NCI-H2196 treated with DMSO at 0.1 percent for 48 hours (cell line): ENCODE measurements around the gene ATP11C.
"Not testable (repeated sequence)": the region's sequence is repeated elsewhere in the genome, so short reads cannot be mapped to it uniquely, and the experiment has no call there.

Source experiments
- DNase-seq: peaks from one replicate; lab custom pipeline; 2025; ENCODE audit not compliant: unreplicated experiment; lab: John Stamatoyannopoulos, UW

Gene ATP11C

GRCh38 chrX:139736151-139736550 lies 196.7 kb downstream of the ATP11C start:
- DNase-seq = no peak

- no peak for DNase-seq
These were observed 197.9 kb downstream of the ATP11C start for GRCh38 chrX:139734996-139735395.

DNA sequence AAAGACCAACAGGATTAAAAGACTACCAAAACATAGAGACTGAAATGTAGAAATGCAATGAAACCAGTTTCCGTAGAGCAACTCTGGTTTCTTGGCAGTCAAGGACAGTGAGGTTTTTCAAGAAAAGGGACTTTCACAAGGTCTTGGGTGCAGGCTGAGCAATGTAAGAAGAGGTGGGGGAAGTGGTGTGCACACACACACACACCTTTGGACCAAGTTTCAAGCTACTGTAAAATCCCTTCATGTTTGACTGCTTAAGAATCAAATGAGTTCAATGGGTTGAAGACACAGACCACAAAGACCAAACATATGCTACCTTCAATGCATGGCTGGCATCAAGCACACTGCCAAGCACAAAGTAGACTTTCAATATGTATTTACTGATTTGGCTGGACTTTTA lies 207.1 kb downstream of the ATP11C start:
- DNase-seq = no peak

- DNase-seq = no peak
These were observed 208.2 kb downstream of the ATP11C start for GRCh38 chrX:139724626-139725025.

- DNase-seq = no peak
These were observed 211.9 kb downstream of the ATP11C start for GRCh38 chrX:139720979-139721378.

GRCh38 chrX:139720136-139720535 lies 212.7 kb downstream of the ATP11C start:
- DNase-seq = no peak

DNA sequence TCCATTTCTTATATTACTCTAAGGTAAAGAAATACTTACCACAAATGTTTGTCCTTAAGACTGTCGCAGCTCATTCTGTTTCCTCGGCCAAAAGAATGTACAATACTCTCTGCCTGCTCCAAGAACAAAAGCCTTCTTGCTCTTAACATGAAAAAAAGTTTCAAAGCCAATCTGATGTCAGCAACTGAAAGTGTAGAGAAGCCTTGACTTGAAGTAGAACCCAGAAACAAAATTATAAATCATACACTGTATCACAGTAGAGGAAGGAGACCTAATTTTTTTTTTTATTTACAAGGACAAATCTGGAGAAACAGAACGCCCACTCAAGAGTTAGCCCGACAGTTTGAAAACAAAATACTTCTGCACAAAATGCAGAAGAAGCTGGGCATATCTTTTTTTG lies 224.8 kb downstream of the ATP11C start, which contains the start of gene MCF2:
Gene MCF2, minus strand, starts transcription at position 101 of the 400 bp plus-strand sequence. CDS start 56,423 bp downstream, outside the sequence.
- no peak for DNase-seq

DNA sequence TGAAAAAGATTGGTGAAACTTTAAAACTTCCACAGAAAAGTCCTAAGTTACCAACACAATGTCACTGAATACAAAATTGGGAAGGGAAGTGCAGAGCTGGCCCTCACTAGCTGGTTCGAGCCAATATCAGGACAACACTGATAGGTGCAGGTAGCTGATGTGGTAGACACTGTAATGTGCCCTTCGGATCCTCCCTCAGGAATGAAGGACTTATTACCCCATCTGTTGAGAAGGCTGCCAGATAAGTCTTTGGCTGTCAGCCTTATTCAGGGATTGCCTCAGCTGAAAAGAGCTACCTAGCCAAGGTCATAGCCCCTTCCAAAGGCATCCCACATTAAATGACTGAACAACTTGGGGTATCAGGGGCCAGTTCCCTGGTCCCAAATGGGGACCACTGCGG lies 230.2 kb downstream of the ATP11C start:
- no peak for DNase-seq

DNA sequence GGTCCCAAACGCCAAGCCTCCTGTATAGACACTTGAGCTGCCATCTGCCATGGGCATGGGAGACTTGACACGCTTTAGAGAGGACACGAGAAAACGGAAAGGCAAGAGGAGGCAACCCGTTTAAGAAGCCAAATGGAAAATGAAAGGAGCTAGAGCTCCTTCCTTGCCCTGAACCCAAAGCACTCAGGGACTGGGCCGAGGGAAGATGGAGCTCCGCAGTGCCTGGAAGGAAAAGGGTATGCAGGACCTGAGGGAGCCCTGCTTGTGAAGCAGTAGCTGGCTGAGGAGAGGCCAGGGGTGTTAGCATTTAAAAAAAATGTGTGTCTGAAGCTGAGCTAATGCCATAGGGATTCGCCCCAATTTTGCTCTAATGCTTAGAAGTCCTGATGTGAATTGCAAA lies 239.9 kb downstream of the ATP11C start:
- no peak for DNase-seq

DNA sequence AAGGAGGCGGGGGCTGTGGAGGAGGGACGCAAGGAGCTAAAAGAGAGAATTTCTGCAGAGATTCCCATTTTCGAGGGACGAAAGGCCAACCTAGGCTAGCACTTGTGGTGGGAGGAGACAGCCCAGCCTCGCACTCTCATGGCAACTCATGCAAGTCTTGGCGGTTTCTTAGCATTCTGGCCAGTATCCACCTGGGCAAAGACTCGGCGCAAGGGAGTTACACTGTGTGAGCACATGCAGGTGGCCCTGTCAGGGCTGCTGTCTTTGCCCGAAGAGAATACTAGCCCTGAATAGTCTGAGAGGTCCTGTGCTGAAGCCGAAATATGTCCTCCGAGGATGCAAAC lies 240.4 kb downstream of the ATP11C start:
- no peak for DNase-seq

GRCh38 chrX:139691843-139692505 lies 240.9 kb downstream of the ATP11C start:
- no peak for DNase-seq

DNA sequence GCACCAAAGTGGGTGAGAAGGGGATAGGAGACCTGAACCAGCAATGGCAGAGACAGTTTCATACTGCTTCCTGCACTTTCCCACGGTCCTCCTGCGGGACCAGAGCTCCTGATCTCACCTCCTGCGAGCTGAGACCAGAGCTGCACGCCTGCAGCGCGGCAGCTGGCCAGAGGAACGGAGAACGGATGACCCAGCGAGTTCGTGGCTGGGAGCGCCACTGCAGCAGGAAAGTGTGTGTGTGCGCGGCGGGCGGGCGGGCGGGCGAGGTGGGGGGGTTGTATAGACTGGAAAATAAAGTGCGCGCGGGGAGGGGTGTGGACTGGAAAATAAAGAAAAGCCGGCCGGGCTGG lies 241.4 kb downstream of the ATP11C start:
- no peak for DNase-seq

- not testable (repeated sequence) for DNase-seq
These were observed 247.7 kb downstream of the ATP11C start for GRCh38 chrX:139685175-139685574.

DNA sequence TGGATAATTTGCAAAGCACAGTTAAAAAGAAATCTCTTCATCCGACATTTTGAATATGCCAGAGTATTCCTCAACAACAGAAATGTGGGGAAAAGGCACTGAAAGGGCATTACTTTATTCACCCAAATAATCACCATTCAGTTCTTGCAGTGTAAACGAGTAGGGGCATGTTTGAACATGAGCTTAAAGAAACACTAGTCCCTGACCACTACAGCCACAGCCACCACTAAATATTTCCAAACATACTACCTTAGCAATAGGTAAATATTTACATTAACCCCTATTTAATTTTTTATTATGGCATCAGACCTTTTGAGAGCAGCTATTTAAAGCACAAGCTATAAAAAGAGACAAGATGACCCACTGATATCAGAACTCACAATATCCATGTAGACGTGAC lies 252.5 kb downstream of the ATP11C start:
- DNase-seq = no peak
